Endothelial cell of umbilical vein (primary cell): ENCODE data around the gene NAV2.

Experiments used
- CTCF ChIP-seq, 2 donors: IDR thresholded peaks; 1 replicate in 1 of 2; 2 replicates in 1 of 2; pipeline ENCODE4 v1.5.1; 2011; ENCODE audit warnings: low read length in 2 of 2, mild to moderate bottlenecking in 2 of 2, moderate library complexity in 2 of 2, control low read depth in 1 of 2, inconsistent platforms in 1 of 2, low read depth in 1 of 2; ENCODE audit not compliant: insufficient read depth in 1 of 2; ENCODE audit errors: extremely low read depth in 1 of 2
- TF ChIP-seq, protein P1 (sequence below): IDR thresholded peaks from 2 replicates; pipeline ENCODE4 v1.6.1; 2011; ENCODE audit not compliant: insufficient read depth, insufficient read length

DNA sequence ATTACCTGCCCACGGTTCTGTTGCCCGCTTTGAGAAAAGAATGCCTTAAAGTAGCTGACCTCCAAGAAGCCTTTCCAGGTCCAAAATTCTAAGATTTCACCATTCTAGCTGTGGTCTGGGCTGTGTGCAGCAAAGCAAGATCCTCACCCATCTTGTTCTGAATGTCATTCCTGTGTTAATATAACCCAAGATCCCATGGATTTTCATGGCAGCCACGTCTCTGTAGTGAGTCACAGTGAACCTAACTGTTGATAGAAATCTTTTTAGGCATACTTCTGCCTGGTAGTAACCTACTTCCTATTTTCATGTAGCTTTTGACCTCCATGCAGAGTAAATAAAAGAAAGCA lies 210.0 kb downstream of the NAV2 start:
- TF ChIP-seq, protein P1, sequence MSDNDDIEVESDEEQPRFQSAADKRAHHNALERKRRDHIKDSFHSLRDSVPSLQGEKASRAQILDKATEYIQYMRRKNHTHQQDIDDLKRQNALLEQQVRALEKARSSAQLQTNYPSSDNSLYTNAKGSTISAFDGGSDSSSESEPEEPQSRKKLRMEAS, result no peak
- no peak for TF ChIP-seq CTCF (IDR thresholded peaks at IDR 0.05; ENCODE audit: extremely low read depth in 1 of 2, insufficient read depth in 1 of 2, low read depth in 1 of 2, low read length in 2 of 2)
